ENCODE measurements around the gene NREP. TPM values are rescaled to one million over a fixed set of nuclear protein-coding genes. Genes with fewer than 3 reads are reported as not detected.

The NREP gene
- total RNA-seq, 2 donors from 2014 or later: 16.6 to 19.0 TPM

- Histone ChIP-seq H3K9me3 (no peaks in the 10 kb centered on the region), H3K4me1 (no peaks in the 10 kb centered on the region), H3K27me3 (no peaks in the 10 kb centered on the region), H3K9ac (ENCODE audit: low read depth in 2 of 2, low read length in 2 of 2) (no peak overlapping the region), H3K36me3 (no peaks in the 10 kb centered on the region), H3K4me3 (no peak overlapping the region), H3K27ac (no peak overlapping the region)
- no peak for TF ChIP-seq CTCF (IDR thresholded peaks at IDR 0.05)
- DNase-seq: no peak
- intact Hi-C loops (cut with DNase I): no loop called here
Measured at GRCh38 chr5:111733571-111733970, 23.4 kb downstream of the NREP start.

GRCh38 chr5:111731638-111732037, 25.4 kb downstream of the NREP start:
- no peak overlapping the region for H3K27ac ChIP-seq
- no peak overlapping the region for H3K4me3 ChIP-seq
- intact Hi-C loops (cut with DNase I): no loop called here
- TF ChIP-seq CTCF (IDR thresholded peaks at IDR 0.05): no peak
- H3K9me3 ChIP-seq: no peaks in the 10 kb centered on the region
- H3K27me3 ChIP-seq: no peaks in the 10 kb centered on the region
- H3K9ac ChIP-seq (ENCODE audit: low read depth in 2 of 2, low read length in 2 of 2): no peak overlapping the region
- no peak for DNase-seq
- H3K4me1 ChIP-seq: no peaks in the 10 kb centered on the region
- no peaks in the 10 kb centered on the region for H3K36me3 ChIP-seq

DNA sequence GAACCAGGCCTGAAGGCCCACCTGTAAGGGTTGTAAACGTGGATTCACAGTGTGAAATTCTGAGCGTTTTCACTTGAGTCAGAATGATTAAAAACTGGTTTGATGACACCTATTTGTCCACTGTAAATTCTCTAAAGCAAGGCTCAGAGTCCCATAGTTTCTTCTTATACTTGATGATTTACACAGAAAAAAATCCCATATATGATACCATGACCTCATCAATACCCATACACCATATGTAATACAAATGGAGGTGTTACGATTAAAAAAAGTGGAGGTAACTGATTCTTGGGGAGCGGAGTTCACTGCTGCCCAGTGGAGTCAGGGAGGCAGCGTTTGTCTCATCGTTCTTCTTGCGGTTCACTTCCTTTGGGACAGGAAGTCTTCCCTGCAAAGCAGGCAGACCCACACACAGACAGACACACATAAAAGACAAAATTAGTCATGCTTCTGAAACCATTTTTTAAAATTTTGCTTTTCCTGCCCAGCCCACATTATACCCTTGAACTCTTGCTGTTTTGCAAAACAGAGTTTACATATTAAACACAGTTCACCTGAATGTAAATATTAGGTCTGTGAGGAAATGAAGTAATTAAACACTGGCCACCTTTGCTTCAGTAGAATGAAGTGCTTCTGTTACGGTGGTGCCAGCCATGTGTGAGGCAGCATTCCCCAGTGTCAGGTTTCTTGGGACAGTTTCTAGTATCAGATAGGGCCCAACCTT, 26.2 kb downstream of the NREP start:
- H3K4me1 ChIP-seq: no peaks in the 10 kb centered on the region
- no peaks in the 10 kb centered on the region for H3K36me3 ChIP-seq
- intact Hi-C loops (cut with DNase I): no loop called here
- TF ChIP-seq CTCF (IDR thresholded peaks at IDR 0.05): no peak
- DNase-seq: no peak
- no peak overlapping the region for H3K9ac ChIP-seq (ENCODE audit: low read depth in 2 of 2, low read length in 2 of 2)
- H3K27me3 ChIP-seq: no peaks in the 10 kb centered on the region
- H3K9me3 ChIP-seq: no peaks in the 10 kb centered on the region
- no peak overlapping the region for H3K4me3 ChIP-seq
- no peak overlapping the region for H3K27ac ChIP-seq

DNA sequence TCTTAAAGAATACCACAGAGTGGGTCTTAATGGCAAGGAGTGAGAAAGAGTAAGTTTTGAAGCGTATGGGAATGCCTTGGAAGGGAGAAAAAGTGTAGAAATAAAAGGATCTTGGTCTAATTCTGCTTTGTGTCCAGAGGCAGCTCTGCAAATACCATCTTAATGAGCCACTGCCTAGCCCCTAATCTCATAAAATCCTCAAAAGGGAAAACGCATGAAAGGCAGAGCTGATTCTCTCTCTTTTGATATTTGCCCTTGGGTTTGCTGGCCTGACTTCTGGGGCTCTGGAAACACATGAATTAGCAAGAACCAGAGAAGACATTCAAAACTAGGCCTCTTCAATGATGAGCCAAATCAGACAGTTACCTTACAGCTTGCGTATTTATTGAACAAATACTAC, 28.1 kb downstream of the NREP start:
- Histone ChIP-seq H3K4me3 (no peak overlapping the region), H3K36me3 (no peaks in the 10 kb centered on the region), H3K9me3 (no peaks in the 10 kb centered on the region), H3K27ac (no peak overlapping the region), H3K9ac (ENCODE audit: low read depth in 2 of 2, low read length in 2 of 2) (no peak overlapping the region), H3K4me1 (no peaks in the 10 kb centered on the region), H3K27me3 (no peaks in the 10 kb centered on the region)
- intact Hi-C loops (cut with DNase I): no loop called here
- TF ChIP-seq CTCF (IDR thresholded peaks at IDR 0.05): no peak
- no peak for DNase-seq

GRCh38 chr5:111726986-111727385, 30.0 kb downstream of the NREP start:
- Histone ChIP-seq H3K27me3 (no peaks in the 10 kb centered on the region), H3K27ac (no peak overlapping the region), H3K36me3 (no peaks in the 10 kb centered on the region), H3K4me1 (no peaks in the 10 kb centered on the region), H3K9me3 (no peaks in the 10 kb centered on the region), H3K4me3 (no peak overlapping the region), H3K9ac (ENCODE audit: low read depth in 2 of 2, low read length in 2 of 2) (no peak overlapping the region)
- intact Hi-C loops (cut with DNase I): no loop called here
- DNase-seq: no peak
- no peak for TF ChIP-seq CTCF (IDR thresholded peaks at IDR 0.05)
